Natural killer cell treated with Interleukin-12 subunit alpha and Interleukin-12 subunit beta and Interleukin-15 and Interleukin-18, amount 100 ng/mL, for 72 hours (primary cell): Measurements from ENCODE around the gene CABS1. TPM values are rescaled to one million over a fixed set of nuclear protein-coding genes. Genes with fewer than 3 reads are reported as not detected.

ENCODE experiments used
- ATAC-seq, 2 donors: fragments of 150-1000 bp; cut with Tn5 transposase in 1 of 2; sonication (Bioruptor Pico), chemical (Tn5 transposase) in 1 of 2; 2 replicates each; pipeline ENCODE4 v1.10.0; 2021
- DNase-seq: peaks from one replicate; pipeline ENCODE4 v3.0.0; 2022; ENCODE audit warnings: low spot score
- H3K27ac Mint-ChIP-seq, 2 donors: 1 replicate in 1 of 2; 2 replicates in 1 of 2; pipeline ENCODE4 v1.8.0; 2022; ENCODE audit warnings: mixed read lengths in 2 of 2, mild to moderate bottlenecking in 1 of 2, moderate library complexity in 1 of 2
- H3K27me3 Mint-ChIP-seq, 2 donors: 1 replicate in 1 of 2; 2 replicates in 1 of 2; pipeline ENCODE4 v1.8.0; 2022; ENCODE audit warnings: mixed read lengths in 2 of 2
- H3K36me3 Mint-ChIP-seq: one replicate; pipeline ENCODE4 v1.8.0; 2022; ENCODE audit warnings: mixed read lengths
- H3K4me1 Mint-ChIP-seq, 2 donors: 1 replicate in 1 of 2; 2 replicates in 1 of 2; pipeline ENCODE4 v1.8.0; 2022; ENCODE audit warnings: low read depth in 2 of 2, mixed read lengths in 2 of 2, mild to moderate bottlenecking in 1 of 2
- H3K4me3 Mint-ChIP-seq: one replicate; pipeline ENCODE4 v1.8.0; 2022; ENCODE audit warnings: mixed read lengths
- H3K9me3 Mint-ChIP-seq: 2 replicates; pipeline ENCODE4 v1.8.0; 2022; ENCODE audit warnings: mixed read lengths
- total RNA-seq, 2 donors: library from RNA; stranded (reverse); gene quantifications; one replicate each; pipeline ENCODE4 v1.2.3, GENCODE V29; 2022

The CABS1 gene
- not detected for total RNA-seq

DNA sequence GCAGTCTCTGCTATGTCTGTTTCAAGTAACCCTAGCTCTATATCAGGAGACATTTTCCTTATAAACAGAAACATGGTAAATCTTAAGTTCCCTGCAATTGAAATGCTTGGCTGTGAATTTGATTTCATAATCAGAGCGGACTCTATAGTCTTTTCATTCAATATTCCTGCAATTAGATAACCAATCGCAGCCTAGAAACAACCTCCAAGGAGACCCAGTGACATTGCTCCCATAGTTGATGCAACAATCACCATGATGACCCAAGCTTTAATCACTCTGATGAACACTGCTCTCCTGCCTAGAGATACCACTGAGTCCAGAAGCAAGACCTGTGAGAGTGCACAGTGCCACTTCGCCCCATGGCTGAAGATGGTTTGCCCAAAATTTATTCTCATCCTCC is at the start of gene CABS1:
CABS1 (plus strand) TSS at position 301 of the 400 bp plus-strand sequence; CDS start at position 360, 59 bp downstream.
- Mint-ChIP-seq H3K36me3 (no peaks in the 10 kb centered on the region), H3K4me3 (no peak within 1 kb of the TSS), H3K27ac (no peak within 1 kb of the TSS), H3K4me1 (no peaks in the 10 kb centered on the region), H3K9me3 (peaks cover 6% of the 10 kb centered on the region), H3K27me3 (no peaks in the 10 kb centered on the region)
- DNase-seq (no peak), ATAC-seq (no peak)

DNA sequence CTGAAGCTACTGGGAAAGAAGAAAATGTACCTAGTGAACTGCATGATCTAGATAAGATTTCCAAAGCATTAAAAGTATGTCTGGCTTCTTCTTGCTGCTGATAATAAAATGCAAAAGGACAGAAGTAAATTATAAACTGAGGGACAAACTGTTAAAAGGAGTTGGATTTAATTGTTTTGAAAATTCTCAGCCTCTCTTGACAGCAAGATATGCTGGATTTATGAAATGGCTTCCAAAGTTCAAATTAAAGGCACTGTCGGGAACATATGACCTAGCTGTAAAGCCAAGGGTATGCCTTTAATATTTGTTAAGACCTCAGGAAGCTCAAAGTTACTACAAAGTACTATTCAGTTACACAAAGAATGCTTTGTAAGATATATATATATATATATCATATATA is 46.1 kb upstream of the CABS1 start:
- no peaks in the 10 kb centered on the region for H3K4me1 Mint-ChIP-seq
- no peaks in the 10 kb centered on the region for H3K36me3 Mint-ChIP-seq
- H3K27me3 Mint-ChIP-seq = no peaks in the 10 kb centered on the region
- no peak overlapping the region for H3K4me3 Mint-ChIP-seq
- no peak overlapping the region for H3K27ac Mint-ChIP-seq
- ATAC-seq (no peak), DNase-seq (no peak)
- peaks cover 3% of the 10 kb centered on the region for H3K9me3 Mint-ChIP-seq

DNA sequence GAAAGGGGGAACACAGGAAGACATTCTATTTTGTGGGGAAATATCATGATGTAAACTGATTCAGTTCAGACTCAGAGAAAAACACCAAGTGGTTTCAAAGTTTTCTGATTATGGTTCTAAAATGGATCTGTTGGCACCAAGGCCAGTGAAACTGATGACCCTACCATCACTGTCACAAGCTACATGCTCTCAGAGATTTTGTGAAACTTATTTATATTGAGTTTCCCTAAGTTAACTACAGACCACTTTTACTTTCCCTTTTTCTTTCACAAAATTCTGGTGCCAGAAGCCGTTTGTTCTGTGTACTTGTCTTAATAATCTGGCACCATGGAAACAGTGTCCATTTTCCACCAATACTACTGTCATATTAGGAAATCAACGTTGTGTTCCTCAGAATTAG is 43.4 kb upstream of the CABS1 start:
- Mint-ChIP-seq H3K9me3 (peaks cover 4% of the 10 kb centered on the region), H3K27me3 (no peaks in the 10 kb centered on the region), H3K4me1 (no peaks in the 10 kb centered on the region), H3K4me3 (no peak overlapping the region), H3K36me3 (no peaks in the 10 kb centered on the region), H3K27ac (no peak overlapping the region)
- ATAC-seq = no peak
- DNase-seq = no peak

DNA sequence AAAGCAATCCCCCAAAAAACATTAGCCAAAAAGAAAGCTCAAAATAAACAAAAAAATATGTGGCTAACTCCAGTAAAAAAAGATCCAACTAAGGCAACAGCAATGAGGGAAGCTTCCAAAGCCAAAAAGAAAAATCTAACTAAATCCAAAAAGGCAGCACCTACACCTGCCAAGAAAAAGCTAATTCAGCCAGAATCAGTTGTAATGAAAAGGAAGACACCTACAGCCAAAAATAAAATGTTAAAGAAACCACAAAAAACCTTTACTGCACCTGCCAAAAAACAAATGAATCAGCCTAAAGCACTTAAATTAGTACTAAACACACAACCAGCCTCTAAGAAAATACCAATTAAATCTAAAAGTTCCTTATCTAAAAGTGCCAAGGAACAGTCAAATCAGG is 37.2 kb upstream of the CABS1 start:
- Mint-ChIP-seq H3K9me3 (peaks cover 15% of the 10 kb centered on the region), H3K27me3 (no peaks in the 10 kb centered on the region), H3K4me3 (no peak overlapping the region), H3K27ac (no peak overlapping the region), H3K4me1 (no peaks in the 10 kb centered on the region), H3K36me3 (no peaks in the 10 kb centered on the region)
- DNase-seq (no peak), ATAC-seq (no peak)

DNA sequence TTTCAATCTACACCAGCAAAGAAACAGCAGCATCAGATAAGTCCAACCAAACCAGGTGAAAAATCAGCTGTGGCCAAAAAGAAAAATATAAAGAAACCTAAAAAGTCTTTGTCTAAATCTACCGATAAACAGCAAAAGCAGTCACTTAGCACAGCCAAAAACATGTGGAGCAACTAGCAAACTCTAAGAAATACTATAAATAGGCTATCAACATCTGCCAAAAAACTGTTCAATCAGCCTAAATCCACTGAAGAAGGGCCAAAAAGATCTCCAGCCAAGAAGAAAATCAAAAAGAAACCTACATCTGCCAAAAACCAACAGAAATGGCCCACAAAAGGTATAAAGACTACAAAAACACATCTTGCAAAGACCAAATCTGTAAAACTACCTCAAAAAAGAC is 36.7 kb upstream of the CABS1 start:
- Mint-ChIP-seq H3K36me3 (no peaks in the 10 kb centered on the region), H3K27ac (no peak overlapping the region), H3K4me3 (no peak overlapping the region), H3K27me3 (no peaks in the 10 kb centered on the region), H3K9me3 (peaks cover 15% of the 10 kb centered on the region), H3K4me1 (no peaks in the 10 kb centered on the region)
- DNase-seq = no peak
- no peak for ATAC-seq

DNA sequence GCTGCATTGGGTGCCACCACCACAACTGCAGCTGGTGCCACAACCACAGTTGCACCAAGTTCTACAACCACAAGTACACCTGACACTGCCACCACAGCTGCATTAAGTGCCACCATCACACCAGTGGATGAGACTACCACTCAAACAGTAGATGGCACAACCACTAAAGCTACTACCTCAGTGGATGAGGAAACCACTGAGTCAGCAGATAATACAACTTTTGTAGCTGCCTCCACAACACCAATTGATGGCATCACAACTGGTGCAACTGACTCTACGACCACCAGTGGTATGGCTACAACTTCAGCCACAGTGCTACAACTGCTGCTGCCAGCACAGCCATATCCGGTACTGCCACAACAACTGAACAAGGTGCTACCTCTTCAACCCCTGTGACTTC is 35.1 kb upstream of the CABS1 start:
- H3K9me3 Mint-ChIP-seq = peaks cover 11% of the 10 kb centered on the region
- no peaks in the 10 kb centered on the region for H3K4me1 Mint-ChIP-seq
- H3K27ac Mint-ChIP-seq = no peak overlapping the region
- DNase-seq (no peak), ATAC-seq (peak in 1 of 2 donors; percentile 15)
- H3K27me3 Mint-ChIP-seq = no peaks in the 10 kb centered on the region
- no peaks in the 10 kb centered on the region for H3K36me3 Mint-ChIP-seq
- no peak overlapping the region for H3K4me3 Mint-ChIP-seq

DNA sequence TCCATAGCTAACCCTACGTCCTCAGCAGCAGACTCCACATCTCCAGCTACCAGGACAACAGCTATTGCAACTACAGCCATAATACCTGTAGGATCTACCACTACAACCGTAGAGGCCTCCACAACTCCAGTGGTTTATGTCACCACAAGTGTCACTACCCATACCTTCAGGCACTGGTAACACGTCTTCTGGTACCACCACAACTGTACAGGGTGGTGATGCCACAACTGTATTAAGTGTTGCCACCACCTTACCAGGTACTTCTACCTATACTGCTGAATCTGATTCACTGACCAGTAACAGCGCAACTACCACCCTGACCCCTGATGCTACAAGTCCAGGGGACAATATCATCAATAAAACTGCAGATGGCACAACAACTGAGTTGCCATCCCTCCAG is 34.6 kb upstream of the CABS1 start:
- no peak overlapping the region for H3K4me3 Mint-ChIP-seq
- no peaks in the 10 kb centered on the region for H3K27me3 Mint-ChIP-seq
- peaks cover 11% of the 10 kb centered on the region for H3K9me3 Mint-ChIP-seq
- DNase-seq = no peak
- no peaks in the 10 kb centered on the region for H3K4me1 Mint-ChIP-seq
- no peaks in the 10 kb centered on the region for H3K36me3 Mint-ChIP-seq
- ATAC-seq = no peak
- no peak overlapping the region for H3K27ac Mint-ChIP-seq

DNA sequence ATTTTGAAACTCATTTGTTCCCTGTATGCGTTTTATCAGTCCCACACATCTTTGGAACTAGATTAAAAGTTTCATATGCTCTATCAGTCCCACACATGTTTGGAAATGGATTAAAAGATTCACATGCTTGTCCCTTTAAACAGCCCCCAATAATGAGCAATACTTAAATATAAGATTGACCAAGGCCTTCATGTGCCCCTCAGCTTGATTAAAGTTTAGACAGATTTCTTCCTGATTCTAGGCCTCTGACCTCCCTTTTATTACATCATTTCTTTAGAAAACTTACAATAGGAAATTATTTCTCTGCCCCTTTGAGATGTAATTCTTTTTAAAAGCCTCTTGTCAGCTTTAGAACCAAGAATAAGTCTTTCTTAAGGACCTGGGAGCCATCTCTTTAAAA is 31.7 kb upstream of the CABS1 start:
- H3K27me3 Mint-ChIP-seq = no peaks in the 10 kb centered on the region
- ATAC-seq = no peak

DNA sequence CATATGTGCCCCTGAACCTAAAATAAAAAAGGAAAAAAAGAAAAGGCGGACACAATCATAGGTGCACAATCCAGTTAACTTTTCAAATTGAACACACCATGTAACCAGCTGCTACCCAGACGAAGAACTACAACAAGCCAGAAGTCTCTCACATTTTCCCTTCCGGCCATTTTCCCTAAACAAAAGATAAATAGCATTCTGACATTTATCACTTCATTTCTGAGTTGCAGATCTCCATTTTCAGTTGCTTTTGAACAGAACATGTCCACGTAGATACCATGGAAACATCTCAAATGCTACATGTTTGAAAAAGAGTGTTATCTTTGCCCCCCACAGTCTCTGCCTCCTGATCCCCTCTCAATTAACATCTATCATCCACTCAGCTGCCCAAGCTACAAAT is 29.2 kb upstream of the CABS1 start:
- no peak overlapping the region for H3K4me3 Mint-ChIP-seq
- DNase-seq (no peak), ATAC-seq (no peak)
- H3K36me3 Mint-ChIP-seq = no peaks in the 10 kb centered on the region
- no peaks in the 10 kb centered on the region for H3K9me3 Mint-ChIP-seq
- no peak overlapping the region for H3K27ac Mint-ChIP-seq
- H3K4me1 Mint-ChIP-seq = no peaks in the 10 kb centered on the region
- no peaks in the 10 kb centered on the region for H3K27me3 Mint-ChIP-seq

More for the DNA sequence above, 31.7 kb upstream of the CABS1 start:
- Mint-ChIP-seq H3K4me1 (no peaks in the 10 kb centered on the region), H3K4me3 (no peak overlapping the region), H3K9me3 (peaks cover 3% of the 10 kb centered on the region), H3K36me3 (no peaks in the 10 kb centered on the region), H3K27ac (no peak overlapping the region)
- no peak for DNase-seq

DNA sequence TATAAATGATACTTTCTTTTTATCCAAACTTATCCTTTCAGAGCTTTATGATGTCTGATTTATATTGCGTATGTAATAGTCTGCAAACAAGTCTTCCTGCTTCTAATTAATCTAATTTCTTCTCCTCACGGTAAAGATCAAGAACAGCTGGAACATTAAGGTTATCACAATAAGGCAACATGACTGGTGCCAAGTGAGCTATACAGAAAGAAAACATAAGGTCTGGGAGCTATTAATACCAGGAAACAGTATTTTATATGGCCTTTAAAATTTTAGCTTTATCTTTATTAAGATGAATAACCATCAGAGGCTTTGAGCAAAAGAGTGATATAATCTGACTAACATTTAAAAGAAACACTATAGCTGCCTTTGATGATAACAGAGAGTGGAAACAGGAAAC is 28.7 kb upstream of the CABS1 start:
- Mint-ChIP-seq H3K9me3 (no peaks in the 10 kb centered on the region), H3K4me1 (no peaks in the 10 kb centered on the region), H3K27ac (no peak overlapping the region), H3K4me3 (no peak overlapping the region), H3K27me3 (no peaks in the 10 kb centered on the region), H3K36me3 (no peaks in the 10 kb centered on the region)
- no peak for ATAC-seq
- DNase-seq = no peak

DNA sequence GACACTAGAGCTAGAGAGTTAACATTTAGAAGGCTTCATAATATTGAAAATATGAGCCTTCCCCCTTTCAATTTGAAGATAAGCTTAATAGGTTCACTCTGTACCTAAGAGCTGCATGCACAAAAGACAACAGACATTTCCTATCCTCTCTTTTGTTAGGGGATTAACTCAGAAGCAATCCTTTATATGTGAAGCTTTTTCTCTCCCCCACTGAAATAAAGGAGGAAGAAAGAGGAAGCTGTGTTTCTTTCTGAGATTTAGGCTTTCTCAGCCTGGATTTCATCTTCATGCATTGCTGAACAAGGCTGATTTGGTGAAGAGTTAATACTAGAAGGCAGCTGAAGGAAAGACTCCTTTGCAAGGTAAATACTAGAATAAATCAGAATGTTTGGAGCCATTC is 21.0 kb upstream of the CABS1 start:
- no peak overlapping the region for H3K27ac Mint-ChIP-seq
- H3K4me3 Mint-ChIP-seq = no peak overlapping the region
- no peaks in the 10 kb centered on the region for H3K9me3 Mint-ChIP-seq
- no peaks in the 10 kb centered on the region for H3K36me3 Mint-ChIP-seq
- no peaks in the 10 kb centered on the region for H3K4me1 Mint-ChIP-seq
- no peaks in the 10 kb centered on the region for H3K27me3 Mint-ChIP-seq
- DNase-seq (no peak), ATAC-seq (no peak)

DNA sequence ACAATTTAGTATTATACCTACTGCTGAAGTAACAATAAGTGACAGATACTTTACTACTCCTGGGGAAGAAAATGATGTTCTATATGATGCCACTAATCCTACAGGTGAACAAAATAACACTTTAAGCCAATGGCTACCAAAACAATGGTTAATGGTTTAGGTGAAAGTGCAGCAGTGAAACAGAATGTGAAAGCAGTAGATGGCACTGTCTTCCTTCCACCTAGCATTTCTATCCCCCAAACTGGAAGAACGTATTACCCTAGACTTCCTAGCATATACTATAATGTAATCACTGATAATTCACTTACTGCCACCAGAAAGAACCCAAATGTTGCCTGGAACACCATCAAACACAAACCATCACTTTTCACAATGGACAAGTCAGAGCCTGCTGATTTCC is 18.9 kb upstream of the CABS1 start:
- DNase-seq = no peak
- Mint-ChIP-seq H3K9me3 (peaks cover 12% of the 10 kb centered on the region), H3K4me3 (no peak overlapping the region), H3K27me3 (no peaks in the 10 kb centered on the region), H3K4me1 (no peaks in the 10 kb centered on the region), H3K36me3 (no peaks in the 10 kb centered on the region), H3K27ac (no peak overlapping the region)
- ATAC-seq = no peak

DNA sequence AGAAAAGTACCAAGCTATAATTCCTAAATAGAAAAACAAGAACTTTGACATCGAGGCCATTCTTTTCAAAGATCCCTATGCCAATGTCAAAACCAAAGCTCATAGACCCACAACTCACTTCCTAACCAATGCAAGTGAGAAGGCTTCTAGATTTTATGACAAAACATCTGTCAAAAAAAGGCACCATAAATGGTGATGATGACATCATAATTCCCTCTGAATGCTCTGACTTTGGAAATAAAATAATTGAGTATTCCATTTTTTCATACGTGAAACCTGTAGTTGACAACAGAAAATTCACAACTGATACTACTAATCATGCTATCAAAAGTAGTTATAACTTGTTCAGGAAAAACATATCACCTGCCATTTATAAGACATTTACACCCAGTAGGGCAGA is 8.7 kb upstream of the CABS1 start:
- no peak for DNase-seq
- Mint-ChIP-seq H3K36me3 (no peaks in the 10 kb centered on the region), H3K9me3 (no peaks in the 10 kb centered on the region), H3K4me3 (no peak overlapping the region), H3K4me1 (no peaks in the 10 kb centered on the region), H3K27ac (no peak overlapping the region), H3K27me3 (no peaks in the 10 kb centered on the region)
- ATAC-seq = no peak

DNA sequence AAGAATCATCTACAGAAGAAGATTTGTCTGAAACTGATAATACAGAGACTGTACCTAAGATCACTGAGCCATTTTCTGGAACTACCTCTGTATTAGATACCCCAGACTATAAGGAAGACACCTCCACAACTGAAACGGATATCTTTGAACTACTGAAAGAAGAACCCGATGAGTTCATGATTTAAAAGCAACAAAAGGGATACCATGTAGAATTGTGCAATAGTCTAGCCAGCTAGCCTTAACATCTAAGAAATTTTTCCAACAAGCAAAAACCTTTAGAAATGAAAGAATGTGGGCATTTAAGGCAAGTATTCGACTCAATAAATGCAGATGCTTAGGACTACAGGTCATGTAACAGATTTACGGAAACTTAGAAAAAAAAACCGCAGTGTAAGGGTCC is 1.3 kb downstream of the CABS1 start:
- ATAC-seq (no peak), DNase-seq (no peak)
- H3K4me3 Mint-ChIP-seq = no peak overlapping the region
- H3K9me3 Mint-ChIP-seq = peaks cover 6% of the 10 kb centered on the region
- H3K4me1 Mint-ChIP-seq = no peaks in the 10 kb centered on the region
- no peaks in the 10 kb centered on the region for H3K27me3 Mint-ChIP-seq
- no peak overlapping the region for H3K27ac Mint-ChIP-seq
- H3K36me3 Mint-ChIP-seq = no peaks in the 10 kb centered on the region

DNA sequence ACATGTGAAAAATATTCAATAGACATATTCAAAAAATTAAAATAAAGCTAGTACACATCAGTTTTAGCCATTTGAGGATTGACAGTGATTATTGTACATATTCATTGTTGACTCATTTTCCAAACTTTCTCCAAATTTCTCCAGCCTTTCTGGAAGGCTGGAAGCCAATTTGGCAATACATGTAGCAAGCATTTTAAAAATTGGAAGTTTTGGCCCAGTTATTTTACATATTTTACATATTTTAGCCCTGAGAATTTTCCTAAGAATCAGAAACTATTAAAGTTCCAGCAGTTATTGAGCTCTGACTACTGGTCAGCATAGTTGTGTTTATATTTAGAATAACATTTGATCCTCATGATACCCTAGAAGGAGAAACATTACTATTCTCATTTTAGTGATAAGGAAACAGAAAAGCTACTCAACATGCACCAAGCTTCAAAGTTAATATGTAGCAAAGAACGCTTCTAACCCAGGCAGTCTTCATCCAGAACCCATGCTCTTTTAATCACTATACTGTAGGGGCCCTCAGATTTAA is 3.2 kb downstream of the CABS1 start:
- ATAC-seq (no peak), DNase-seq (no peak)
- no peak overlapping the region for H3K27ac Mint-ChIP-seq
- H3K4me3 Mint-ChIP-seq = no peak overlapping the region
- H3K4me1 Mint-ChIP-seq = no peaks in the 10 kb centered on the region
- no peaks in the 10 kb centered on the region for H3K36me3 Mint-ChIP-seq
- no peaks in the 10 kb centered on the region for H3K27me3 Mint-ChIP-seq
- peaks cover 6% of the 10 kb centered on the region for H3K9me3 Mint-ChIP-seq
